HEK293 (cell line): ENCODE data around the gene WNT6.

Experiments
- CTCF ChIA-PET: fragments of 350-600 bp; formaldehyde crosslinking; extraction: SDS; loops from one replicate; lab custom pipeline; 2021; ENCODE audit warnings: antibody characterized with exemption; lab: Yijun Ruan, JAX
- POLR2A ChIA-PET: fragments of 300-600 bp; formaldehyde crosslinking; extraction: SDS; loops from one replicate; lab custom pipeline; 2020; ENCODE audit warnings: antibody characterized with exemption, inconsistent platforms; lab: Yijun Ruan, JAX
- H3K27ac ChIP-seq: fragments of 200-500 bp; sonication (Bioruptor generic); 2 replicates; pipeline ENCODE4 v1.5.1; 2014; ENCODE audit warnings: low read depth, low read length, control low read depth, inconsistent platforms; ENCODE audit errors: extremely low read depth
- H3K36me3 ChIP-seq, 2 experiments: fragments of 200-500 bp in 1 of 2; sonication (Bioruptor generic) in 1 of 2; 1 replicate in 1 of 2; 2 replicates in 1 of 2; pipeline ENCODE4 v1.5.1; 2014 to 2017; ENCODE audit warnings: inconsistent platforms in 2 of 2, low read length in 2 of 2; ENCODE audit not compliant: control insufficient read depth in 2 of 2, insufficient read depth in 1 of 2
- H3K4me1 ChIP-seq: fragments of 200-500 bp; sonication (Bioruptor generic); 2 replicates; pipeline ENCODE4 v1.5.1; 2014; ENCODE audit warnings: mild to moderate bottlenecking, low read length, inconsistent platforms; ENCODE audit not compliant: control insufficient read depth, insufficient read depth
- H3K4me3 ChIP-seq: 2 replicates; pipeline ENCODE4 v1.5.1; 2011; ENCODE audit warnings: low read depth, mild to moderate bottlenecking, control low read depth, low read length, moderate library complexity
- H3K9me3 ChIP-seq: fragments of 200-500 bp; sonication (Bioruptor generic); 2 replicates; pipeline ENCODE4 v1.5.1; 2014; ENCODE audit warnings: low read depth, low read length, inconsistent platforms; ENCODE audit not compliant: control insufficient read depth, insufficient read depth
- ATF2 ChIP-seq: fragments of 450-650 bp; formaldehyde crosslinking; IDR thresholded peaks from 2 replicates; pipeline ENCODE4 v1.5.1; 2016; ENCODE audit warnings: missing biosample characterization, missing genetic modification characterization, low read depth
- EGR2 ChIP-seq: fragments of 450-650 bp; formaldehyde crosslinking; IDR thresholded peaks from 2 replicates; pipeline ENCODE4 v1.5.1; 2016; ENCODE audit warnings: low read depth, missing biosample characterization, missing genetic modification characterization
- FEZF1 ChIP-seq: fragments of 450-650 bp; formaldehyde crosslinking; IDR thresholded peaks from 2 replicates; pipeline ENCODE4 v1.5.1; 2016; ENCODE audit warnings: missing biosample characterization, missing genetic modification characterization
- GLIS1 ChIP-seq: fragments of 450-650 bp; formaldehyde crosslinking; IDR thresholded peaks from 2 replicates; pipeline ENCODE4 v1.5.1; 2016; ENCODE audit warnings: missing biosample characterization, missing genetic modification characterization
- GLIS2 ChIP-seq: fragments of 450-650 bp; formaldehyde crosslinking; IDR thresholded peaks from 2 replicates; pipeline ENCODE4 v1.5.1; 2016; ENCODE audit warnings: missing biosample characterization, missing genetic modification characterization
- KLF1 ChIP-seq: fragments of 450-650 bp; formaldehyde crosslinking; IDR thresholded peaks from 2 replicates; pipeline ENCODE4 v1.5.1; 2016; ENCODE audit warnings: missing biosample characterization, missing genetic modification characterization
- KLF9 ChIP-seq: fragments of 450-650 bp; formaldehyde crosslinking; IDR thresholded peaks from 2 replicates; pipeline ENCODE4 v1.5.1; 2016; ENCODE audit warnings: missing biosample characterization, missing genetic modification characterization, low read depth
- OSR2 ChIP-seq: fragments of 450-650 bp; formaldehyde crosslinking; IDR thresholded peaks from 2 replicates; pipeline ENCODE4 v1.5.1; 2016; ENCODE audit warnings: missing biosample characterization, missing genetic modification characterization
- PRDM4 ChIP-seq: fragments of 450-650 bp; formaldehyde crosslinking; IDR thresholded peaks from 2 replicates; pipeline ENCODE4 v1.5.1; 2017; ENCODE audit warnings: missing biosample characterization, missing genetic modification characterization
- ZBTB8A ChIP-seq: fragments of 450-650 bp; formaldehyde crosslinking; IDR thresholded peaks from 2 replicates; pipeline ENCODE4 v1.5.1; 2016; ENCODE audit warnings: missing biosample characterization, missing genetic modification characterization
- ZFHX2 ChIP-seq: fragments of 450-650 bp; formaldehyde crosslinking; conservative IDR thresholded peaks from 2 replicates; pipeline ENCODE4 v1.5.1; 2016; ENCODE audit warnings: missing biosample characterization, missing genetic modification characterization
- ZIC2 ChIP-seq: fragments of 450-650 bp; formaldehyde crosslinking; IDR thresholded peaks from 2 replicates; pipeline ENCODE4 v1.5.1; 2016; ENCODE audit warnings: missing biosample characterization, missing genetic modification characterization
- ZNF138 ChIP-seq: fragments of 450-650 bp; formaldehyde crosslinking; IDR thresholded peaks from 2 replicates; pipeline ENCODE4 v1.5.1; 2016; ENCODE audit warnings: missing biosample characterization, missing genetic modification characterization, borderline replicate concordance
- ZNF155 ChIP-seq: fragments of 450-650 bp; formaldehyde crosslinking; IDR thresholded peaks from 2 replicates; pipeline ENCODE4 v1.5.1; 2016; ENCODE audit warnings: missing biosample characterization, missing genetic modification characterization
- ZNF214 ChIP-seq: fragments of 450-650 bp; formaldehyde crosslinking; IDR thresholded peaks from 2 replicates; pipeline ENCODE4 v1.5.1; 2017; ENCODE audit warnings: missing biosample characterization, mild to moderate bottlenecking, missing genetic modification characterization, borderline replicate concordance
- ZNF335 ChIP-seq: fragments of 450-650 bp; formaldehyde crosslinking; conservative IDR thresholded peaks from 2 replicates; pipeline ENCODE4 v1.5.1; 2016; ENCODE audit warnings: missing biosample characterization, missing genetic modification characterization
- ZNF341 ChIP-seq: fragments of 450-650 bp; formaldehyde crosslinking; IDR thresholded peaks from 2 replicates; pipeline ENCODE4; 2016; ENCODE audit warnings: low read depth, missing biosample characterization, missing genetic modification characterization
- ZNF354C ChIP-seq: fragments of 450-650 bp; formaldehyde crosslinking; IDR thresholded peaks from 2 replicates; pipeline ENCODE4 v1.5.1; 2016; ENCODE audit warnings: missing biosample characterization, missing genetic modification characterization, low read depth, borderline replicate concordance
- ZNF580 ChIP-seq: fragments of 450-650 bp; formaldehyde crosslinking; IDR thresholded peaks from 2 replicates; pipeline ENCODE4 v1.5.1; 2016; ENCODE audit warnings: missing biosample characterization, missing genetic modification characterization
- ZNF600 ChIP-seq: fragments of 450-650 bp; formaldehyde crosslinking; IDR thresholded peaks from 2 replicates; pipeline ENCODE4 v1.5.1; 2016; ENCODE audit warnings: missing biosample characterization, missing genetic modification characterization
- ZNF629 ChIP-seq: fragments of 450-650 bp; formaldehyde crosslinking; IDR thresholded peaks from 2 replicates; pipeline ENCODE4 v1.5.1; 2017; ENCODE audit warnings: missing biosample characterization, missing genetic modification characterization
- ZNF692 ChIP-seq: fragments of 450-650 bp; formaldehyde crosslinking; IDR thresholded peaks from 2 replicates; pipeline ENCODE4 v1.5.1; 2016; ENCODE audit warnings: missing biosample characterization, missing genetic modification characterization
- ZNF776 ChIP-seq: fragments of 450-650 bp; formaldehyde crosslinking; IDR thresholded peaks from 2 replicates; pipeline ENCODE4 v1.5.0; 2017; ENCODE audit warnings: missing biosample characterization, missing genetic modification characterization, borderline replicate concordance

Gene WNT6

GRCh38 chr2:218856167-218856895 is 3.3 kb upstream of the WNT6 start (continued):
- TF ChIP-seq ZNF138 (tag by site-specific recombination) (no peak), ZNF354C (no peak), ZNF629 (tag by site-specific recombination) (no peak)

GRCh38 chr2:218856896-218857243 is 2.7 kb upstream of the WNT6 start:
- no peak overlapping the region; the same call in 1 of the 2 replicates for H3K27ac ChIP-seq
- POLR2A ChIA-PET = interaction anchor here (0.6 to 1.1 kb wide), 2 partner anchors 33 to 102 kb away, joined by 5 to 7 read pairs; partner anchors contain the start of gene CDK5R2
- CTCF ChIA-PET = interaction anchor here (1.4 to 10.4 kb wide), 5 partner anchors 9 to 123 kb away, joined by 5 to 115 read pairs (median 65); no protein-coding TSS in a partner anchor

GRCh38 chr2:218857371-218858137 is 2.1 kb upstream of the WNT6 start:
- ChIA-PET POLR2A (interaction anchor here (0.6 to 1.1 kb wide), 2 partner anchors 33 to 102 kb away, joined by 5 to 7 read pairs; partner anchors contain the start of gene CDK5R2), CTCF (interaction anchor here (0.6 to 10.4 kb wide), 7 partner anchors 9 to 314 kb away, joined by 3 to 115 read pairs (median 5); no protein-coding TSS in a partner anchor)
- Histone ChIP-seq H3K4me3 (no peak overlapping the region), H3K9me3 (no peaks in the 10 kb centered on the region), H3K36me3 (no peaks in the 10 kb centered on the region), H3K4me1 (peaks cover 23% of the 10 kb centered on the region), H3K27ac (peak overlapping the region; percentile 37; the same call in 1 of the 2 replicates)
- TF ChIP-seq ZNF341 (tag by site-specific recombination) (peak; percentile 78), GLIS1 (tag by site-specific recombination) (peak; percentile 87), OSR2 (tag by site-specific recombination) (peak; percentile 76), ZIC2 (peak; percentile 86), KLF1 (tag by site-specific recombination) (peak; percentile 63), ZNF580 (tag by site-specific recombination) (no peak), ZNF692 (tag by site-specific recombination) (0 out of 2 replicates have a peak, but pooled peaks have one; percentile 32), KLF9 (tag by site-specific recombination) (no peak), FEZF1 (tag by site-specific recombination) (no peak), ZNF600 (0 out of 2 replicates have a peak, but pooled peaks have one; percentile 16), ZBTB8A (tag by site-specific recombination) (0 out of 2 replicates have a peak, but pooled peaks have one; percentile 23), ZFHX2 (tag by site-specific recombination) (peak; percentile 40; the same call in 1 of the 2 replicates), ZNF335 (tag by site-specific recombination) (peak; percentile 92), EGR2 (tag by site-specific recombination) (peak; percentile 6; the same call in 1 of the 2 replicates), ZNF214 (tag by site-specific recombination) (no peak)

More at GRCh38 chr2:218856896-218857243, 2.7 kb upstream of the WNT6 start:
- no peak for TF ChIP-seq PRDM4 (tag by site-specific recombination)
- TF ChIP-seq ZNF776 (tag by site-specific recombination) = no peak
- no peak for TF ChIP-seq GLIS2 (tag by site-specific recombination)
- no peak for TF ChIP-seq ATF2 (tag by site-specific recombination)
- no peak for TF ChIP-seq ZNF155 (tag by site-specific recombination)
- Histone ChIP-seq H3K9me3 (no peaks in the 10 kb centered on the region), H3K4me1 (peaks cover 23% of the 10 kb centered on the region), H3K4me3 (no peak overlapping the region), H3K36me3 (no peaks in the 10 kb centered on the region)
